ENCODE data around the gene ZNF569.

Gene ZNF569

GRCh38 chr19:37361994-37362393, 105.2 kb downstream of the ZNF569 start:
- H3K36me3 ChIP-seq (ENCODE audit: insufficient read depth, low read length), result peaks cover 63% of the 10 kb centered on the region
- no peaks in the 10 kb centered on the region for H3K79me2 ChIP-seq (ENCODE audit: insufficient read depth, low read length)
- H2AFZ ChIP-seq (ENCODE audit: low read length), result no peak overlapping the region
- no peaks in the 10 kb centered on the region for H3K27me3 ChIP-seq (ENCODE audit: insufficient read depth, low read length, poor library complexity, severe bottlenecking)
- peaks cover 12% of the 10 kb centered on the region; the same call in 1 of the 2 replicates for H3K9me3 ChIP-seq (ENCODE audit: insufficient read depth, low read depth, low read length)
- H3K4me2 ChIP-seq (ENCODE audit: low read depth, low read length, poor library complexity, severe bottlenecking), result no peak overlapping the region
- H3K4me3 ChIP-seq (ENCODE audit: low read length, poor library complexity, severe bottlenecking), result no peak overlapping the region
- no peaks in the 10 kb centered on the region for H3K4me1 ChIP-seq (ENCODE audit: insufficient read depth, low read length, poor library complexity, severe bottlenecking)
- TF ChIP-seq CTCF (conservative IDR thresholded peaks at IDR 0.05; ENCODE audit: low read length), result no peak
- TF ChIP-seq EZH2phosphoT487 (IDR thresholded peaks at IDR 0.05; ENCODE audit: borderline replicate concordance), result no peak
- H3K9ac ChIP-seq (ENCODE audit: low read depth, low read length, poor library complexity, severe bottlenecking), result no peak overlapping the region
- H3F3A ChIP-seq (ENCODE audit: low read depth), result no peaks in the 10 kb centered on the region
- no peaks in the 10 kb centered on the region for H4K20me1 ChIP-seq (ENCODE audit: insufficient read depth, low read length, poor library complexity, severe bottlenecking)
- H3K9me2 ChIP-seq (replicated peaks; ENCODE audit: low read depth, low read length), result no peaks in the 10 kb centered on the region
